ENCODE results near the gene ATRX.

ATRX gene

GRCh38 chrX:77493677-77494553, 292.1 kb downstream of the ATRX start:
- DNase-seq (ENCODE audit: low read depth): peak; percentile 52

DNA sequence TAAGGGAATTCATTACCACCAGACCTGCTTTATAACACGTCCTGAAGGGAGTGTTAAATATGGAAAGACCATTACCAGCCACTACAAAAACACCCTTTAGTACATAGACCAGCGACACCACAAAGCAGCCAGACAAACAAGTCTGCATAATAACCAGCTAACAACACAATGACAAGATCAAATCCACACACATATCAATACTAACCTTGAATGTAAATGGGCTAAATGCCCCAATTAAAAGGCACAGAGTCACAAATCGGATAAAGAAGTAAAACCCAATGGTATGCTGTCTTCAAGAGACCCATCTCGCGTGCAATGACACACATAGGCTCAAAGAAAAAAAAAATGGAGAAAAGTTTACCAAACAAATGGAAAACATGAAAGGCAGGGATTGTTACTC, 302.0 kb downstream of the ATRX start:
- DNase-seq (ENCODE audit: low read depth): no peak

GRCh38 chrX:77455437-77455836, 330.6 kb downstream of the ATRX start:
- no peak for DNase-seq (ENCODE audit: low read depth)
